Activated T-helper 1 cell treated with anti-CD3 and anti-CD28 coated beads, Interleukin-12 subunit alpha, Interleukin-12 subunit beta, Interleukin-2, Interleukin-4 antibody, amounts not matched to agents 30 ng/mL and 10 ng/mL and 1 ng/mL, durations not matched to agents 14 hours and 24 hours and 36 hours (primary cell): ENCODE measurements around the gene ZNF469. TPM values are rescaled to one million over a fixed set of nuclear protein-coding genes. Genes with fewer than 3 reads are reported as not detected.
"Not testable (repeated sequence)": the region's sequence is repeated elsewhere in the genome, so short reads cannot be mapped to it uniquely, and the experiment has no call there.

Source experiments
- DNase-seq: peaks from one replicate; pipeline ENCODE4 v3.0.0; 2021; ENCODE audit warnings: low spot score
- H3K27ac Mint-ChIP-seq: one replicate; pipeline ENCODE4 v1.8.0; 2021; ENCODE audit warnings: mild to moderate bottlenecking, mixed read lengths
- H3K27me3 Mint-ChIP-seq: one replicate; pipeline ENCODE4 v1.8.0; 2022; ENCODE audit warnings: mild to moderate bottlenecking, moderate library complexity, mixed read lengths; ENCODE audit not compliant: insufficient read depth
- H3K36me3 Mint-ChIP-seq: one replicate; pipeline ENCODE4 v1.8.0; 2021; ENCODE audit warnings: low read depth, mixed read lengths
- H3K4me1 Mint-ChIP-seq: one replicate; pipeline ENCODE4 v1.8.0; 2021; ENCODE audit warnings: low read depth, mixed read lengths
- H3K4me3 Mint-ChIP-seq: one replicate; pipeline ENCODE4 v1.8.0; 2021; ENCODE audit warnings: mild to moderate bottlenecking, moderate library complexity, mixed read lengths
- H3K9me3 Mint-ChIP-seq: one replicate; pipeline ENCODE4 v1.8.0; 2021; ENCODE audit warnings: mixed read lengths
- intact Hi-C: fragments of 100-400 bp; cut with micrococcal nuclease; formaldehyde crosslinking; loops from one replicate; pipeline ENCODE4 v1.15.1; 2024
- total RNA-seq: library from RNA; stranded (reverse); gene quantifications from 2 replicates; pipeline ENCODE4 v1.2.3, GENCODE V29; 2022

The ZNF469 gene
- total RNA-seq, 1 donor from 2014 or later, result 0.57 TPM

- intact Hi-C loops, H3K9me3 Mint-ChIP-seq, H3K27ac Mint-ChIP-seq, H3K4me3 Mint-ChIP-seq, H3K27me3 Mint-ChIP-seq, H3K4me1 Mint-ChIP-seq, DNase-seq, H3K36me3 Mint-ChIP-seq: not testable (repeated sequence)
Measured at GRCh38 chr16:88360401-88360800, 22.4 kb upstream of the ZNF469 start.

GRCh38 chr16:88360999-88361398 lies 21.8 kb upstream of the ZNF469 start:
- DNase-seq, result no peak
- no peak overlapping the region for H3K4me3 Mint-ChIP-seq
- H3K36me3 Mint-ChIP-seq, result no peaks in the 10 kb centered on the region
- H3K4me1 Mint-ChIP-seq, result peaks cover 9% of the 10 kb centered on the region
- no peak overlapping the region for H3K27ac Mint-ChIP-seq
- peaks cover 7% of the 10 kb centered on the region for H3K9me3 Mint-ChIP-seq
- intact Hi-C loops, result no loop called here
- peaks cover 5% of the 10 kb centered on the region for H3K27me3 Mint-ChIP-seq

- peaks cover 7% of the 10 kb centered on the region for H3K9me3 Mint-ChIP-seq
- H3K27me3 Mint-ChIP-seq, result peaks cover 5% of the 10 kb centered on the region
- intact Hi-C loops, result no loop called here
Measured at GRCh38 chr16:88361775-88362174, 21.0 kb upstream of the ZNF469 start.

GRCh38 chr16:88363239-88363891 lies 19.4 kb upstream of the ZNF469 start:
- peak overlapping the region; percentile 36 for H3K27ac Mint-ChIP-seq
- H3K4me1 Mint-ChIP-seq, result peaks cover 9% of the 10 kb centered on the region
- no peak overlapping the region for H3K4me3 Mint-ChIP-seq
- peaks cover 7% of the 10 kb centered on the region for H3K9me3 Mint-ChIP-seq
- no peaks in the 10 kb centered on the region for H3K36me3 Mint-ChIP-seq
- DNase-seq, result no peak
- peaks cover 5% of the 10 kb centered on the region for H3K27me3 Mint-ChIP-seq
- intact Hi-C loops, result no loop called here

More at GRCh38 chr16:88361775-88362174, 21.0 kb upstream of the ZNF469 start:
- H3K4me3 Mint-ChIP-seq, result no peak overlapping the region
- H3K36me3 Mint-ChIP-seq, result no peaks in the 10 kb centered on the region
- H3K27ac Mint-ChIP-seq, result no peak overlapping the region
- H3K4me1 Mint-ChIP-seq, result peaks cover 9% of the 10 kb centered on the region
- DNase-seq, result no peak

GRCh38 chr16:88365244-88365865 lies 17.4 kb upstream of the ZNF469 start:
- DNase-seq, result no peak
- intact Hi-C loops, result no loop called here
- Mint-ChIP-seq H3K4me3 (no peak overlapping the region), H3K4me1 (peaks cover 9% of the 10 kb centered on the region), H3K27ac (no peak overlapping the region), H3K27me3 (peaks cover 5% of the 10 kb centered on the region), H3K36me3 (no peaks in the 10 kb centered on the region), H3K9me3 (peaks cover 7% of the 10 kb centered on the region)

GRCh38 chr16:88366032-88366703 lies 16.6 kb upstream of the ZNF469 start:
- peaks cover 7% of the 10 kb centered on the region for H3K9me3 Mint-ChIP-seq
- intact Hi-C loops, result no loop called here
- peaks cover 5% of the 10 kb centered on the region for H3K27me3 Mint-ChIP-seq
- no peaks in the 10 kb centered on the region for H3K36me3 Mint-ChIP-seq
- no peak overlapping the region for H3K27ac Mint-ChIP-seq
- peaks cover 9% of the 10 kb centered on the region for H3K4me1 Mint-ChIP-seq
- no peak for DNase-seq
- no peak overlapping the region for H3K4me3 Mint-ChIP-seq

- Mint-ChIP-seq H3K36me3 (no peaks in the 10 kb centered on the region), H3K9me3 (peaks cover 7% of the 10 kb centered on the region), H3K4me3 (no peak overlapping the region), H3K27ac (no peak overlapping the region), H3K27me3 (peaks cover 5% of the 10 kb centered on the region), H3K4me1 (peaks cover 9% of the 10 kb centered on the region)
- intact Hi-C loops, result no loop called here
- no peak for DNase-seq
Measured at GRCh38 chr16:88366704-88367047, 16.1 kb upstream of the ZNF469 start.

GRCh38 chr16:88367560-88367959 lies 15.2 kb upstream of the ZNF469 start:
- Mint-ChIP-seq H3K27ac (no peak overlapping the region), H3K36me3 (no peaks in the 10 kb centered on the region), H3K4me1 (peaks cover 9% of the 10 kb centered on the region), H3K27me3 (peaks cover 5% of the 10 kb centered on the region), H3K9me3 (peaks cover 6% of the 10 kb centered on the region), H3K4me3 (no peak overlapping the region)
- no peak for DNase-seq
- intact Hi-C loops, result no loop called here

- Mint-ChIP-seq H3K36me3 (no peaks in the 10 kb centered on the region), H3K4me3 (no peak overlapping the region), H3K9me3 (peaks cover under 1% of the 10 kb centered on the region), H3K27me3 (peaks cover 5% of the 10 kb centered on the region), H3K4me1 (peaks cover 9% of the 10 kb centered on the region), H3K27ac (no peak overlapping the region)
- intact Hi-C loops, result no loop called here
- DNase-seq, result no peak
Measured at GRCh38 chr16:88368036-88368435, 14.7 kb upstream of the ZNF469 start.

GRCh38 chr16:88368994-88369393 lies 13.8 kb upstream of the ZNF469 start:
- H3K27me3 Mint-ChIP-seq, result no peaks in the 10 kb centered on the region
- no peaks in the 10 kb centered on the region for H3K4me1 Mint-ChIP-seq
- no peak overlapping the region for H3K4me3 Mint-ChIP-seq
- intact Hi-C loops, result no loop called here
- DNase-seq, result no peak
- H3K9me3 Mint-ChIP-seq, result no peaks in the 10 kb centered on the region
- H3K36me3 Mint-ChIP-seq, result no peaks in the 10 kb centered on the region
- H3K27ac Mint-ChIP-seq, result no peak overlapping the region

GRCh38 chr16:88369447-88370008 lies 13.2 kb upstream of the ZNF469 start:
- Mint-ChIP-seq H3K27ac (no peak overlapping the region), H3K4me3 (no peak overlapping the region), H3K4me1 (no peaks in the 10 kb centered on the region), H3K9me3 (no peaks in the 10 kb centered on the region), H3K36me3 (no peaks in the 10 kb centered on the region), H3K27me3 (no peaks in the 10 kb centered on the region)
- no peak for DNase-seq
- intact Hi-C loops, result no loop called here

GRCh38 chr16:88370365-88370764 lies 12.4 kb upstream of the ZNF469 start:
- H3K27me3 Mint-ChIP-seq, result no peaks in the 10 kb centered on the region
- no peaks in the 10 kb centered on the region for H3K4me1 Mint-ChIP-seq

GRCh38 chr16:88372522-88372921 lies 10.2 kb upstream of the ZNF469 start:
- no peak overlapping the region for H3K4me3 Mint-ChIP-seq
- H3K27ac Mint-ChIP-seq, result no peak overlapping the region
- no peak for DNase-seq
- H3K9me3 Mint-ChIP-seq, result no peaks in the 10 kb centered on the region
- no peaks in the 10 kb centered on the region for H3K4me1 Mint-ChIP-seq
- H3K27me3 Mint-ChIP-seq, result no peaks in the 10 kb centered on the region
- intact Hi-C loops, result no loop called here
- no peaks in the 10 kb centered on the region for H3K36me3 Mint-ChIP-seq

More at GRCh38 chr16:88370365-88370764, 12.4 kb upstream of the ZNF469 start:
- no peak overlapping the region for H3K4me3 Mint-ChIP-seq
- no peaks in the 10 kb centered on the region for H3K9me3 Mint-ChIP-seq
- no peak for DNase-seq
- H3K27ac Mint-ChIP-seq, result no peak overlapping the region
- H3K36me3 Mint-ChIP-seq, result no peaks in the 10 kb centered on the region
- intact Hi-C loops, result no loop called here
